GM18519 (cell line): ENCODE data around the gene TEX35.

Source experiments
- ATAC-seq: cut with Tn5 transposase; IDR thresholded peaks from one replicate; pipeline ENCODE4 v1.9.1; 2021; ENCODE audit warnings: mild to moderate bottlenecking, moderate library complexity; ENCODE audit not compliant: unreplicated experiment, low FRiP score

The TEX35 gene

GRCh38 chr1:178512566-178513277 is at the start of gene TEX35:
Gene TEX35, plus strand, starts transcription at chr1:178513109. Its CDS starts 80 bp downstream, at chr1:178513189.
- ATAC-seq, result no peak

- no peak for ATAC-seq
These were observed 48.8 kb upstream of the TEX35 start for GRCh38 chr1:178464141-178464540.

GRCh38 chr1:178464566-178464965 is 48.3 kb upstream of the TEX35 start:
- ATAC-seq, result no peak

GRCh38 chr1:178465011-178465410 is 47.9 kb upstream of the TEX35 start:
- ATAC-seq, result no peak

- no peak for ATAC-seq
These were observed 45.1 kb upstream of the TEX35 start for GRCh38 chr1:178467837-178468236.

- no peak for ATAC-seq
These were observed 42.4 kb upstream of the TEX35 start for GRCh38 chr1:178470411-178470960.

- no peak for ATAC-seq
These were observed 40.4 kb upstream of the TEX35 start for GRCh38 chr1:178472531-178472930.

- ATAC-seq, result no peak
These were observed 35.5 kb upstream of the TEX35 start for GRCh38 chr1:178477373-178477772.

- no peak for ATAC-seq
These were observed 35.1 kb upstream of the TEX35 start for GRCh38 chr1:178477841-178478240.

GRCh38 chr1:178483251-178483957 is 29.5 kb upstream of the TEX35 start:
- ATAC-seq, result no peak

GRCh38 chr1:178484698-178485225 is 28.1 kb upstream of the TEX35 start:
- no peak for ATAC-seq

- no peak for ATAC-seq
These were observed 27.3 kb upstream of the TEX35 start for GRCh38 chr1:178485541-178485981.

- ATAC-seq, result no peak
These were observed 26.5 kb upstream of the TEX35 start for GRCh38 chr1:178486100-178487069.

- no peak for ATAC-seq
These were observed 25.8 kb upstream of the TEX35 start for GRCh38 chr1:178487070-178487615.

GRCh38 chr1:178488393-178488792 is 24.5 kb upstream of the TEX35 start:
- ATAC-seq, result no peak

- ATAC-seq, result no peak
These were observed 23.5 kb upstream of the TEX35 start for GRCh38 chr1:178489399-178489798.

GRCh38 chr1:178490136-178490535 is 22.8 kb upstream of the TEX35 start:
- no peak for ATAC-seq

- ATAC-seq, result no peak
These were observed 21.9 kb upstream of the TEX35 start for GRCh38 chr1:178490967-178491366.

- ATAC-seq, result no peak
These were observed 21.2 kb upstream of the TEX35 start for GRCh38 chr1:178491721-178492120.

- ATAC-seq, result no peak
These were observed 20.6 kb upstream of the TEX35 start for GRCh38 chr1:178492341-178492740.
